Measurements from ENCODE around the gene CIB2.

Gene CIB2

DNA sequence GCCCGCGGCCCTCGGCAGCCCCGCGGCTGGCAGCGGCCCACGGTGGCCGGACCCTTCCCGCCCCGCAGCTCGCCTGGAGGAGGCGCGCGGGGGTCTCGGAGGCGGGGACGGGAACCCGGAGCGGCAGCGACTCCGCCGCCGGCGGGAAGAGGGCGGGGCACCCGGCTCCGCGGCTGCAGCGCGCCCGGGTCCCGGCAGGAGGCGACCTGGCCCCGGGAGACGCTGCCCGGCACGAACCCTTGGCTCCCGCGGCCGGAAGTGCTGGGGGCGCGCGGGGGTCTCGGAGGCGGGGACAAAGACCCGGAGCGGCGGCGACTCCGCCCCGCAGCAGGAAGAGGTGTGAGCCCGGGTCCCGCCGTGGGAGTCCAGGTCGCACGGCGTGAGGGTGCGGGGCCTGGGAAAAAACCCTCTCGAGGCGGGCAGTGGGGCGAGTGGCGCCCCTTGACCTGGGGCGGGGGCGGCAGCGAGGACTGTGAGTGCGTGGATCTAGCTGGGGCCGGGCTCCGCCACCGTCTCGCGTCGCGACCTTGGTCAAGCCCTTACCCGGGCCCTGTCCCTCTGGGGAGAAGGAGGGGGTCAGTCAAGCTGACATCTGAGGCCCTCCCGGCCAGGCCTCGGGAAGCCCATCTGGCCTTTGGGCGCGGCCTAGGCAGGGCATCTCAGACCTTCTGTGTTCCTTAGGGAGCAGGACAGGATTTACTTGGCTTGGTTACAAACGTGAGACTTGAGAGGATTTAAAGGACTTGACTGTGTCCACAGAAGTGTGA, at the start of gene CIB2:
CIB2 (minus strand) TSS at position 151 of the 767 bp plus-strand sequence. CDS start 230 bp downstream, outside the sequence.
- Histone ChIP-seq H3K4me3 (ENCODE audit: low read length) (peak within 1 kb of the TSS; percentile 67; the same call in 1 of the 2 replicates), H3K4me1 (ENCODE audit: control insufficient read depth, insufficient read depth, low read length) (peaks cover 9% of the 10 kb centered on the region), H3K27ac (ENCODE audit: low read length) (no peak within 1 kb of the TSS), H3K9me3 (ENCODE audit: control insufficient read depth, insufficient read depth, low read length) (no peaks in the 10 kb centered on the region), H3K27me3 (ENCODE audit: control insufficient read depth, insufficient read depth, low read length) (no peaks in the 10 kb centered on the region), H3K36me3 (ENCODE audit: control insufficient read depth, insufficient read depth, low read length) (no peaks in the 10 kb centered on the region)
- no CpG with 5 or more reads among the region's 79 CpGs for WGBS (ENCODE audit: insufficient coverage, insufficient read length)
- DNase-seq (ENCODE audit: low read depth, low spot score), result no peak

- no CpG with 5 or more reads among the region's 5 CpGs for WGBS (ENCODE audit: insufficient coverage, insufficient read length)
- H3K4me3 ChIP-seq (ENCODE audit: low read length), result no peak overlapping the region
- no peaks in the 10 kb centered on the region for H3K27me3 ChIP-seq (ENCODE audit: control insufficient read depth, insufficient read depth, low read length)
Measured at GRCh38 chr15:78179906-78180305, 48.7 kb upstream of the CIB2 start.

GRCh38 chr15:78179286-78179840, 48.1 kb upstream of the CIB2 start:
- Histone ChIP-seq H3K4me3 (ENCODE audit: low read length) (no peak overlapping the region), H3K27me3 (ENCODE audit: control insufficient read depth, insufficient read depth, low read length) (no peaks in the 10 kb centered on the region), H3K27ac (ENCODE audit: low read length) (no peak overlapping the region), H3K4me1 (ENCODE audit: control insufficient read depth, insufficient read depth, low read length) (no peaks in the 10 kb centered on the region), H3K9me3 (ENCODE audit: control insufficient read depth, insufficient read depth, low read length) (no peaks in the 10 kb centered on the region), H3K36me3 (ENCODE audit: control insufficient read depth, insufficient read depth, low read length) (no peaks in the 10 kb centered on the region; the same call in 1 of the 2 replicates)
- no peak for DNase-seq (ENCODE audit: low read depth, low spot score)
- WGBS (ENCODE audit: insufficient coverage, insufficient read length), result no CpG with 5 or more reads among the region's 12 CpGs

More at GRCh38 chr15:78179906-78180305, 48.7 kb upstream of the CIB2 start:
- Histone ChIP-seq H3K36me3 (ENCODE audit: control insufficient read depth, insufficient read depth, low read length) (no peaks in the 10 kb centered on the region; the same call in 1 of the 2 replicates), H3K27ac (ENCODE audit: low read length) (no peak overlapping the region), H3K4me1 (ENCODE audit: control insufficient read depth, insufficient read depth, low read length) (no peaks in the 10 kb centered on the region), H3K9me3 (ENCODE audit: control insufficient read depth, insufficient read depth, low read length) (no peaks in the 10 kb centered on the region)
- DNase-seq (ENCODE audit: low read depth, low spot score), result no peak

GRCh38 chr15:78178064-78178463, 46.8 kb upstream of the CIB2 start:
- Histone ChIP-seq H3K4me3 (ENCODE audit: low read length) (no peak overlapping the region), H3K36me3 (ENCODE audit: control insufficient read depth, insufficient read depth, low read length) (no peaks in the 10 kb centered on the region; the same call in 1 of the 2 replicates), H3K27me3 (ENCODE audit: control insufficient read depth, insufficient read depth, low read length) (no peaks in the 10 kb centered on the region), H3K9me3 (ENCODE audit: control insufficient read depth, insufficient read depth, low read length) (no peaks in the 10 kb centered on the region), H3K27ac (ENCODE audit: low read length) (no peak overlapping the region), H3K4me1 (ENCODE audit: control insufficient read depth, insufficient read depth, low read length) (no peaks in the 10 kb centered on the region)
- no peak for DNase-seq (ENCODE audit: low read depth, low spot score)
- no CpG with 5 or more reads among the region's 6 CpGs for WGBS (ENCODE audit: insufficient coverage, insufficient read length)

GRCh38 chr15:78177447-78177873, 46.2 kb upstream of the CIB2 start:
- Histone ChIP-seq H3K4me1 (ENCODE audit: control insufficient read depth, insufficient read depth, low read length) (no peaks in the 10 kb centered on the region), H3K27ac (ENCODE audit: low read length) (no peak overlapping the region), H3K36me3 (ENCODE audit: control insufficient read depth, insufficient read depth, low read length) (no peaks in the 10 kb centered on the region; the same call in 1 of the 2 replicates), H3K4me3 (ENCODE audit: low read length) (no peak overlapping the region), H3K27me3 (ENCODE audit: control insufficient read depth, insufficient read depth, low read length) (no peaks in the 10 kb centered on the region), H3K9me3 (ENCODE audit: control insufficient read depth, insufficient read depth, low read length) (no peaks in the 10 kb centered on the region)
- peak; percentile 64 for DNase-seq (ENCODE audit: low read depth, low spot score)
- WGBS (ENCODE audit: insufficient coverage, insufficient read length), result no CpG with 5 or more reads among the region's 12 CpGs

- Histone ChIP-seq H3K9me3 (ENCODE audit: control insufficient read depth, insufficient read depth, low read length) (no peaks in the 10 kb centered on the region), H3K27ac (ENCODE audit: low read length) (no peak overlapping the region), H3K4me1 (ENCODE audit: control insufficient read depth, insufficient read depth, low read length) (no peaks in the 10 kb centered on the region), H3K36me3 (ENCODE audit: control insufficient read depth, insufficient read depth, low read length) (peaks cover 3% of the 10 kb centered on the region; the same call in 1 of the 2 replicates), H3K27me3 (ENCODE audit: control insufficient read depth, insufficient read depth, low read length) (no peaks in the 10 kb centered on the region), H3K4me3 (ENCODE audit: low read length) (no peak overlapping the region)
- no peak for DNase-seq (ENCODE audit: low read depth, low spot score)
- no CpG with 5 or more reads among the region's 2 CpGs for WGBS (ENCODE audit: insufficient coverage, insufficient read length)
Measured at GRCh38 chr15:78175330-78175729, 44.1 kb upstream of the CIB2 start.

GRCh38 chr15:78174401-78174800, 43.2 kb upstream of the CIB2 start:
- H3K9me3 ChIP-seq (ENCODE audit: control insufficient read depth, insufficient read depth, low read length), result no peaks in the 10 kb centered on the region
- no peak overlapping the region for H3K27ac ChIP-seq (ENCODE audit: low read length)
- H3K36me3 ChIP-seq (ENCODE audit: control insufficient read depth, insufficient read depth, low read length), result 0 out of 2 replicates have a peak, but pooled peaks cover 3% of the 10 kb centered on the region
- H3K4me1 ChIP-seq (ENCODE audit: control insufficient read depth, insufficient read depth, low read length), result no peaks in the 10 kb centered on the region
- DNase-seq (ENCODE audit: low read depth, low spot score), result no peak
- H3K27me3 ChIP-seq (ENCODE audit: control insufficient read depth, insufficient read depth, low read length), result no peaks in the 10 kb centered on the region
- no CpG with 5 or more reads among the region's 9 CpGs for WGBS (ENCODE audit: insufficient coverage, insufficient read length)
- H3K4me3 ChIP-seq (ENCODE audit: low read length), result no peak overlapping the region

GRCh38 chr15:78171864-78172472, 40.7 kb upstream of the CIB2 start:
- Histone ChIP-seq H3K4me1 (ENCODE audit: control insufficient read depth, insufficient read depth, low read length) (no peaks in the 10 kb centered on the region), H3K36me3 (ENCODE audit: control insufficient read depth, insufficient read depth, low read length) (0 out of 2 replicates have a peak, but pooled peaks cover 3% of the 10 kb centered on the region), H3K27ac (ENCODE audit: low read length) (no peak overlapping the region), H3K9me3 (ENCODE audit: control insufficient read depth, insufficient read depth, low read length) (no peaks in the 10 kb centered on the region), H3K4me3 (ENCODE audit: low read length) (no peak overlapping the region), H3K27me3 (ENCODE audit: control insufficient read depth, insufficient read depth, low read length) (no peaks in the 10 kb centered on the region)
- no peak for DNase-seq (ENCODE audit: low read depth, low spot score)
- no CpG with 5 or more reads among the region's 9 CpGs for WGBS (ENCODE audit: insufficient coverage, insufficient read length)

- H3K4me1 ChIP-seq (ENCODE audit: control insufficient read depth, insufficient read depth, low read length), result no peaks in the 10 kb centered on the region
- no peak overlapping the region for H3K27ac ChIP-seq (ENCODE audit: low read length)
- H3K9me3 ChIP-seq (ENCODE audit: control insufficient read depth, insufficient read depth, low read length), result no peaks in the 10 kb centered on the region
- no peaks in the 10 kb centered on the region for H3K27me3 ChIP-seq (ENCODE audit: control insufficient read depth, insufficient read depth, low read length)
- no peak for DNase-seq (ENCODE audit: low read depth, low spot score)
- H3K4me3 ChIP-seq (ENCODE audit: low read length), result no peak overlapping the region
- H3K36me3 ChIP-seq (ENCODE audit: control insufficient read depth, insufficient read depth, low read length), result 0 out of 2 replicates have a peak, but pooled peaks cover 3% of the 10 kb centered on the region
- whole genome bisulfite sequencing (ENCODE audit: insufficient coverage, insufficient read length), result no CpG with 5 or more reads among the region's 17 CpGs
Measured at GRCh38 chr15:78170848-78171773, 39.9 kb upstream of the CIB2 start.

- H3K4me3 ChIP-seq (ENCODE audit: low read length), result no peak overlapping the region
- 0 out of 2 replicates have a peak, but pooled peaks cover 3% of the 10 kb centered on the region for H3K36me3 ChIP-seq (ENCODE audit: control insufficient read depth, insufficient read depth, low read length)
- no peaks in the 10 kb centered on the region for H3K4me1 ChIP-seq (ENCODE audit: control insufficient read depth, insufficient read depth, low read length)
- H3K27me3 ChIP-seq (ENCODE audit: control insufficient read depth, insufficient read depth, low read length), result no peaks in the 10 kb centered on the region
- H3K27ac ChIP-seq (ENCODE audit: low read length), result no peak overlapping the region
- no peak for DNase-seq (ENCODE audit: low read depth, low spot score)
- no peaks in the 10 kb centered on the region for H3K9me3 ChIP-seq (ENCODE audit: control insufficient read depth, insufficient read depth, low read length)
- no CpG with 5 or more reads among the region's 5 CpGs for WGBS (ENCODE audit: insufficient coverage, insufficient read length)
Measured at GRCh38 chr15:78168608-78169007, 37.4 kb upstream of the CIB2 start.
